A673 (cell line): Measurements from ENCODE around the gene SDF4. TPM values are rescaled to one million over a fixed set of nuclear protein-coding genes. Genes with fewer than 3 reads are reported as not detected.

ENCODE experiments used
- BruUV-seq: library from RNA; stranded (reverse); fragments of 400-500 nt; replicated peaks from 2 replicates; lab custom pipeline; 2021; lab: Mats Ljungman, UMichigan
- CTCF ChIA-PET: fragments of 300-600 bp; sonication (Branson Sonifier 250); formaldehyde crosslinking; loops from one replicate; lab custom pipeline; 2022; ENCODE audit warnings: antibody characterized with exemption; lab: Charles Lee
- POLR2A ChIA-PET: fragments of 300-600 bp; sonication (Branson Sonifier 250); formaldehyde crosslinking; loops from one replicate; lab custom pipeline; 2022; ENCODE audit warnings: antibody characterized with exemption; ENCODE audit not compliant: low non-redundant PET; lab: Charles Lee
- DNase-seq: peaks from one replicate; pipeline ENCODE4 v3.0.0-alpha.2; 2015; ENCODE audit warnings: low spot score
- H3K27ac ChIP-seq: fragments of 200-600 bp; sonication (generic); 2 replicates; pipeline ENCODE4 v1.5.1; 2016; ENCODE audit warnings: mixed run types, low read depth, mild to moderate bottlenecking, mixed read lengths, antibody characterized with exemption, low read length; ENCODE audit not compliant: poor library complexity, severe bottlenecking
- H3K27me3 ChIP-seq: fragments of 200-600 bp; sonication (generic); replicated peaks from 2 replicates; pipeline ENCODE4 v1.6.1; 2017; ENCODE audit warnings: mixed run types, low read depth, mild to moderate bottlenecking, mixed read lengths, antibody characterized with exemption, low read length; ENCODE audit not compliant: insufficient read depth, poor library complexity
- H3K36me3 ChIP-seq: fragments of 200-600 bp; sonication (generic); 2 replicates; pipeline ENCODE4 v1.6.1; 2016; ENCODE audit warnings: mixed run types, mild to moderate bottlenecking, mixed read lengths, antibody characterized with exemption, low read length; ENCODE audit not compliant: insufficient read depth, poor library complexity, severe bottlenecking
- H3K4me1 ChIP-seq: fragments of 200-600 bp; sonication (generic); 2 replicates; pipeline ENCODE4 v1.6.1; 2017; ENCODE audit warnings: mixed run types, mild to moderate bottlenecking, mixed read lengths, antibody characterized with exemption, low read length; ENCODE audit not compliant: insufficient read depth, poor library complexity, severe bottlenecking
- H3K4me3 ChIP-seq: fragments of 200-600 bp; sonication (generic); 2 replicates; pipeline ENCODE4 v1.5.1; 2016; ENCODE audit warnings: low read depth, mixed run types, mild to moderate bottlenecking, mixed read lengths, low read length; ENCODE audit not compliant: poor library complexity, severe bottlenecking
- H3K9me3 ChIP-seq: fragments of 200-600 bp; sonication (generic); 2 replicates; pipeline ENCODE4 v1.6.1; 2016; ENCODE audit warnings: mixed run types, low read depth, mild to moderate bottlenecking, mixed read lengths, antibody characterized with exemption, low read length; ENCODE audit not compliant: poor library complexity, severe bottlenecking
- EZH2 ChIP-seq: fragments of 200-600 bp; sonication (generic); IDR thresholded peaks from 2 replicates; pipeline ENCODE4 v1.6.1; 2017; ENCODE audit warnings: borderline replicate concordance, low read depth, mild to moderate bottlenecking, mixed read lengths, antibody characterized with exemption, low read length; ENCODE audit not compliant: poor library complexity, severe bottlenecking
- intact Hi-C: fragments of 100-400 bp; cut with micrococcal nuclease; formaldehyde crosslinking; loops from one replicate; pipeline ENCODE4 v1.10.0; 2022; ENCODE audit not compliant: unreplicated experiment
- total RNA-seq: library from RNA; stranded (reverse); gene quantifications from 2 replicates; pipeline ENCODE4 v1.2.3, GENCODE V29; 2021
- TF ChIP-seq, protein P1 (sequence below): fragments of 300-800, 200-600 bp; sonication (generic); conservative IDR thresholded peaks from 2 replicates; pipeline ENCODE4 v1.5.1; 2017; ENCODE audit warnings: low read depth, mild to moderate bottlenecking, antibody characterized with exemption, low read length, moderate library complexity, mixed read lengths

Gene SDF4
- total RNA-seq, 1 experiment from 2014 or later: 133 TPM

DNA sequence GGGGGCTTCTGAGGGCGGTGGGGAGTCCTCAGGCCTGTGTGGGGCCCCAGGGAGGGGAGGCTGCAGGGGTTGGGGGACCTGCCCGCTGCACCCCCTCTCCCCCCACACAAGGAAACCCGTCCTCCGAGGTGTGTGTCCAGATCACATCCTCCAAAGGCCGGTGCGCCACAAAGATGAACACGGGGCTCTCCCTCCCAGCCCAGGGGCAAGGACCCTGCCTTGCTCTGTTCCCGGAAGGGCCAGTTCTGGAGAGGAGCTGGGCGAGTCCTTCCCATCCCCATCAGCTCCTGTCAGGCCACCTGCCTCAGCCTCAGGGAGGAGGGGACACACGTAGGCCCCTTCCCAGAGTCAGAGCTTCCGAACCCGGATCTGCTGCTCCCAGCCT, 60.6 kb downstream of the SDF4 start:
- Histone ChIP-seq H3K4me3 (no peak overlapping the region), H3K9me3 (no peaks in the 10 kb centered on the region), H3K36me3 (no peaks in the 10 kb centered on the region), H3K4me1 (peaks cover 30% of the 10 kb centered on the region), H3K27ac (no peak overlapping the region), H3K27me3 (no peaks in the 10 kb centered on the region)
- intact Hi-C loops: loop anchor here (5.0 kb wide), 1 partner anchor 46 kb away; no protein-coding TSS in a partner anchor
- TF ChIP-seq, protein P1, sequence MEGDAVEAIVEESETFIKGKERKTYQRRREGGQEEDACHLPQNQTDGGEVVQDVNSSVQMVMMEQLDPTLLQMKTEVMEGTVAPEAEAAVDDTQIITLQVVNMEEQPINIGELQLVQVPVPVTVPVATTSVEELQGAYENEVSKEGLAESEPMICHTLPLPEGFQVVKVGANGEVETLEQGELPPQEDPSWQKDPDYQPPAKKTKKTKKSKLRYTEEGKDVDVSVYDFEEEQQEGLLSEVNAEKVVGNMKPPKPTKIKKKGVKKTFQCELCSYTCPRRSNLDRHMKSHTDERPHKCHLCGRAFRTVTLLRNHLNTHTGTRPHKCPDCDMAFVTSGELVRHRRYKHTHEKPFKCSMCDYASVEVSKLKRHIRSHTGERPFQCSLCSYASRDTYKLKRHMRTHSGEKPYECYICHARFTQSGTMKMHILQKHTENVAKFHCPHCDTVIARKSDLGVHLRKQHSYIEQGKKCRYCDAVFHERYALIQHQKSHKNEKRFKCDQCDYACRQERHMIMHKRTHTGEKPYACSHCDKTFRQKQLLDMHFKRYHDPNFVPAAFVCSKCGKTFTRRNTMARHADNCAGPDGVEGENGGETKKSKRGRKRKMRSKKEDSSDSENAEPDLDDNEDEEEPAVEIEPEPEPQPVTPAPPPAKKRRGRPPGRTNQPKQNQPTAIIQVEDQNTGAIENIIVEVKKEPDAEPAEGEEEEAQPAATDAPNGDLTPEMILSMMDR: no peak
- no peak for TF ChIP-seq EZH2
- BruUV-seq: no TSS peak
- DNase-seq: no peak
- POLR2A ChIA-PET: no interaction called here
- CTCF ChIA-PET: no interaction called here

DNA sequence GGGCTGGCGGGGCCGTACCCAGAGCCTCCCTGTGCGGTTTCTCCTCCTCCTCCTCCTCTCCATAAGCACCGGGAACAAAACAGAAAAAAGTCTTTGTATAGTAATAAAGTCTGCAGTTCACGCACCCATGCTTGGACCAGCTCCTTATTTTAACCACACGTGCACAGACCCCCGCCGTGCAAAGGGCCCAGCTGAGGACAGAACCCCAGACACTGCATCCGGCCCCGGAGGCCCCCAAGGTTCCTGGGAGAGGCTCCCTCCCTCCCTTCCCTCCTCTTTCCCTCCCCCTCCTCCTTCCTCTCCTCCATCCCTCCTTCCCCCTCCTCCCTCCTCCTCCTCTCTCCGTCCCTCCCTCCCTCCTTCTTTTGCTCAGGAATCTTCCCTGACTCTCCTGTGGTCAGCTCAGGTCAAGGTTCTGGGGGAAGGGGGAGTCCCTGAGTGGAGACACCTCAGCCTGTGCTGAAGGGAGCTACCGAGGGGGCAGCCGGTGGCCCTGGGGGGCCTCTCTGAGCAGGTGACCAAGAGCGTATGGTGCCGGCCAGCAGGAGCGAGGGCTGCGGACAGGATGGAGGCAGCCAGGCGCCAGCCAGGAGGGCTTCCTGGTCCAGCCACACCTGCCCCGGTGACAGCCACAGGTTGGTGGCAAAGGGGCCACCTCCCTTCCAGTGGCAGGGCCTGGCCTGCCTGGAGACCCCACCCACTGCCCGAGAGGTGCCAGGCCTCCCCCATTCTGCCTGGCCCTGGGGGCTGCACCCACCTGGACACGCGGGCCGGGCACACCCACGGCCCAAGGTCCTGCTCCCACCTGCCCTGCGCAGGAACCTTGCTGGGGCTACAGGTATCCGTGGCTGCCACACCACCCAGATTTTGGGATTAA, 61.3 kb downstream of the SDF4 start:
- intact Hi-C loops: loop anchor here (5.0 kb wide), 1 partner anchor 47 kb away; no protein-coding TSS in a partner anchor
- no peak for TF ChIP-seq EZH2
- TF ChIP-seq, protein P1: no peak
- CTCF ChIA-PET: no interaction called here
- peak; percentile 53 for DNase-seq
- H3K9me3 ChIP-seq: no peaks in the 10 kb centered on the region
- no TSS peak for BruUV-seq
- peaks cover 30% of the 10 kb centered on the region for H3K4me1 ChIP-seq
- no peaks in the 10 kb centered on the region for H3K36me3 ChIP-seq
- H3K27me3 ChIP-seq: no peaks in the 10 kb centered on the region
- peak overlapping the region; percentile 22 for H3K4me3 ChIP-seq
- H3K27ac ChIP-seq: peak overlapping the region; percentile 34
- POLR2A ChIA-PET: no interaction called here

DNA sequence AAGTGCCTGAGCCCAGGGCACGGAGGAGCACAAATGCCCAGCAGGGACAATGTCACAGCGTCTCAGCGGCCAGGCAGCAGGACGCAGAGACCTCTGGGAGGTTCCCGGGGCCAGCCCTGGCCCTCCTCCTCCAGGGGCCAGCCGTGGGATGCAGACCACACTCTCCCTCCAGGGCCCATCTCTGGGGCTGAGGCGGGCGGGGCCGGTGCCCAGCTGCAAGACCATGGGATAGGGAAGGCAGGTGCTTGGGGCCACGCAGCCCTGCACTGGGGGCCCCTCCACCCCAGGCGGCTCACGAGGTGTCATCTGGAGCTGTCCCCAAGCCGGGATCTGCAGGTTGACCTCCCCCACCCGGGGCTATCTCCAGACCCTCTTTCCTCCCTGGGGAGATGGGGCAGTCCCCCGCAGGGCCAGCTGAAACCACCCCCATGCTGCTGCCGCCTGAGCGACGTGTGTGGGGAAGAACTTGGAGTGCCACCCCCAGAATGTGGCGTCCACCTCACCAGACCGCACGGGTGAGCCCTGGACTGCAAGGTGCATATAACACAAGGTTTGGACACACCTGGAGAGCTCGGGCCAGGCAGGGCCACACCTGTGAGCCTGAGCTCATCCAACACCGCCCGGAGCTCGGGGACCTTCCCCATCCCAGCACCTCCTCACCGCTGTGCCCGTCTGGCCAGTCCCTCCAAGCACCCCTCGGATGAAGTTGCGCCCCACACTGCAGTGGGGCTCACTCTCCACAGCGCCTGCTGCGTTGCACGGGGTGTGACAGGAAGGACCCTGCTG, 62.2 kb downstream of the SDF4 start:
- Histone ChIP-seq H3K27me3 (no peaks in the 10 kb centered on the region), H3K36me3 (no peaks in the 10 kb centered on the region), H3K4me3 (peak overlapping the region; percentile 22), H3K4me1 (peaks cover 30% of the 10 kb centered on the region), H3K9me3 (no peaks in the 10 kb centered on the region), H3K27ac (peak overlapping the region; percentile 34)
- ChIA-PET CTCF (no interaction called here), POLR2A (no interaction called here)
- intact Hi-C loops: loop anchor here (5.0 kb wide), 1 partner anchor 48 kb away; no protein-coding TSS in a partner anchor
- TF ChIP-seq, protein P1: no peak
- TF ChIP-seq EZH2: no peak
- DNase-seq: no peak
- no TSS peak for BruUV-seq
